Measurements from ENCODE around the gene MTIF2.
"Not testable (repeated sequence)": the region's sequence is repeated elsewhere in the genome, so short reads cannot be mapped to it uniquely, and the experiment has no call there.

MTIF2 gene

DNA sequence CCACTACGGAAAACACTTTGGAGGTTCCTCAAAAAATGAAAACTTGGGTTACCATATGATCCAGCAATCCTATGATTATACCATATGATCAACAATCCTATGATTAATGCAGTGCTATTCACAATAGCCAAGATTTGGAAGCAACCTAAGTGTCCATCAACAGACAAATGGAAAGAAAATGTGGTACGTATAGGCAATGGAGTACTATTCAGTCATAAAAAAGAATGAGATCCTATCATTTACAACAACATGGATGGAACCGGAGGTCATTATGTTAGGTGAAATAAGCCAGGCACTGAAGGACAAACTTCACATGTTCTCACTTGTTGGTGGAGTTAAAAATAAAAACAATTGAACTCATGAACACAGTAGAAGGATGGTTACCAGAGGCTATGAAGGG, 64.5 kb downstream of the MTIF2 start:
- DNase-seq (ENCODE audit: extremely low read depth in 1 of 2, low read depth in 1 of 2): no peak

GRCh38 chr2:55200416-55200815, 68.6 kb downstream of the MTIF2 start:
- no peak for DNase-seq (ENCODE audit: extremely low read depth in 1 of 2, low read depth in 1 of 2)

GRCh38 chr2:55196526-55196925, 72.5 kb downstream of the MTIF2 start:
- no peak for DNase-seq (ENCODE audit: extremely low read depth in 1 of 2, low read depth in 1 of 2)

GRCh38 chr2:55191888-55192287, 77.1 kb downstream of the MTIF2 start:
- DNase-seq (ENCODE audit: extremely low read depth in 1 of 2, low read depth in 1 of 2): not testable (repeated sequence)

GRCh38 chr2:55186837-55187236, 82.2 kb downstream of the MTIF2 start:
- not testable (repeated sequence) for DNase-seq (ENCODE audit: extremely low read depth in 1 of 2, low read depth in 1 of 2)

Data from stimulated activated CD8-positive, alpha-beta memory T cell treated with anti-CD3 and anti-CD28 coated beads, Interleukin-7, amount 100 ng/mL, for 48 hours (primary cell).